HG03460 (cell line): Measurements from ENCODE around the gene HADHA.

ENCODE experiments used
- ATAC-seq: cut with Tn5 transposase; IDR thresholded peaks from one replicate; pipeline ENCODE4 v1.9.1; 2021; ENCODE audit not compliant: unreplicated experiment

The HADHA gene

DNA sequence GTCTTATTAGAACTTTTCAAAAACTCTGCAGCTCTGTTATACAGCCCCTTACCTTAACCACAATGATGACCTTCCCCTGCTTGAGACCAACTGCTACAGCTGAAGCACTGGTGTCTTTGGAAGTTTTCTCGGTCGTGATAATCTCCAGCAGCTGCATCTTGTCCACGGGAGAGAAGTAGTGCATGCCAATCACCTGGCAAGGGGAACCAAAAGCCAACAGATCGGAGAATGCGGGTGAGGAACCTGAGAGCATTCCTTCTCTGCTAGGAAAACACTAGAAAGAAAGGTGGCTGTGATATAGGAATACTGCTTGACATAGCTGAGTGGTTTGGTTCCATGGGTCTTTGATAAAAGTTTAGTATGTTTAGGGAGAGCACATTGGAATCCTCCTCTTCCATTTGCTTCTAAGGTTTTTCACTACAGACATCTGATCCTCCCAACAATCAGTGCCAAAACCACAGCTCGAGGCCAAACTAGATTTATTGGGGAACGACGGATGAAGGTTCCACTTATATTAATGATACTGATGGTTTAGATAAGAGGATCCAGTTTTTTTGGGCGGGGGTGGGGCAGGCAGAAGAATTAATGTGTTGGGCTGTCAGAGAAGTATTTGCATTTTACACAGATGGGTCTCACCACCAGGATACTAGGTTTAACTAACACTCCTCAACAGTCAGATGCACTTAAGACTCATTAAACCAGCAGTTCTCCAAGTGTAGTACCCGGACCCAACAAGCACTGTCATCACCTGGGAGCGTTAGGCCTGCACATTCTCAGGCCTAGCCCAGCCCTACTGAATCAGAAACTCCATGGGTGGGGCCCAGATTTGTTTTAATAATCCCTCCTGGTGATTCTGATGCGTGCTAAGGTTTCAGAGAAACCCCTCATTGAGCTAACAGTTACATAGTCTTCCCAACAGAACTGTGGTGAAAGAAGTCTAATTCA is 49.1 kb downstream of the HADHA start:
- ATAC-seq: no peak

DNA sequence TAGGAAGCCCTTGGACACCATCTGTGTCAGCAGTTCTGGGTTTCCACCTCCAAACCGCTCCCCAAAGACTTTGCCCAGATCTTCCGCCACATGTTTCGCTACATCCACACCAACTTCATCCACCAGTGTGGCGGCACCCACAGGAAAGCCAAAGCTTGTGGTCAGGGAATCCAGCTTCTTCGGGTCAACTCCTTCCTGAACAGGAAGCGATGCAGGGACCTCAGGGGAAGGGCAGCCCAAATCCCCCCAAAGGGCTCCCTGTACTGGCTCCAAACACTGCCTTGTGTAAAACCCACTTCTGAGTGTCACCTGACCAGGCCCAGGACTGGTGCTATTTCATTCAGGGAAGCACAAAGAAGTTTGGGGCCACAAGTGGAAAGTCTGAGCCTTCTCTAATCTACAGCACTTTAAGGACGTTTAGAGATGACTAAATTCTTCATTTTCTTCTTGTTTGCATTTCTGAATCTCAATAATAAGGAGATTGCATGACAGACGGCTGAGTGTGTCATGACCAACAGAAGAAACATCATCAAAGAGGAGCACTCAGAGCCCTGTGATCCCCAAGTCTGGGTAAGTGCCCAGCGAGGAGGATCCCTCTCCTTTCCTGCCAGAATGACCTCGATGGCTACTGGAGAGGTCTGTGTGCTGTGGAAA is 50.7 kb downstream of the HADHA start:
- ATAC-seq: no peak

DNA sequence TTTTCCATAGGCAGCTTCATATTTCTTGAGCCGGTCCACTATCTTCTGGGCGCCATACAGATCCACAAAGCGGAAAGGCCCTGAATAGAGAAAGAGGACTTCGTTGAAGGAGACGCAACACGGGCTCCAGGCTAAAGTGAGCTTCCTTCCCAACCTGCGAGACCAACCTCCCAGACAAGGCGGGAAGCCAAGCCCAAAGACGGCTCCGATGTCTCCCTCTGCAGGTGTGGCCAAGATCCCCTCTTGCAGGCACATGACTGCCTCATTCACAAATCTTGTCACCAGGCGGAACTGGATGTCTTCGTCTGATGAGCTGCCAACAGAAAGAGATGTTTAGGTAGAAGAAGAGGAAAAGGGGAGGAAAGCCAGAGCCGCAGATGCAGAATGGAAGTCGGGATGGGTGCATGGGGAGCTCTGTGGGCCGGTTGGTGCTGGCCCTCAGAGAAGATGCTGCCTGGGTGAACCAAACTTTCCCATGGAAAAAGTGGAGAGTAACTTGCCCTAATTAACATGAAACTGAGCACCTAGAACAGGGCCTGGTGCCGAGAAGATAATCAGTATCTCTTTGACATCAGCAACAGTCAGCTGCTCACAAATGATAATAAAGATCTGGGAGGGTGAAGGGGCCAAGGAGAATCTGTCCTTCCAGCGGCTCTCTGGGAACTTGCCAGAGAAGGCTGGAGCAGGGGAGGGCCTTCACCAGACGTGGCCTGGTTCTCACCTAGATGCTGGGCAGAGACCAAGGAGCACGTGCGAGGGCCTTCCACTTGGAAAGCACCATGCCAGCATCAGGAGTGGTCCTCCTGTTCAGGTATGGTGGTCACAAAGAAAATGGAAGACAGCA is 52.9 kb downstream of the HADHA start:
- no peak for ATAC-seq

DNA sequence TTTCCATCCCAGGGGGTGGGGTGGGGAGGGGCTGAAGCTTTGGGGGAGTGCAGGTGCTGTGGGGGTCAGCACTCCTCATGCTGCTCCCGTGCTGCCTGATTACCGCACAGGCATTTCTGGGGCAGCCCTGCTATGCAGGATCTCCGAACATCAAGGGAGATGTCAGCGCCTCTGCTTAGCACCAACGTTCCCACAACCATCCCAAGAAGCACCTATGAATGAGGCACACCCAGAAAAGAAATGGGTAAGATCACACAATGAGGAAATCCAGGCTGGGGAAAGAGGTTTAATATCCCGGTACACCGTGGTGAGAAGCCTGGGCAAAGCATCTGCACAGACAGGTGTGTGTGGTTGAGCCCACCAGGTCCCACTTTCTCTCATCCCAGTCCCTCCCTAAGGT is 54.1 kb downstream of the HADHA start:
- ATAC-seq: no peak

DNA sequence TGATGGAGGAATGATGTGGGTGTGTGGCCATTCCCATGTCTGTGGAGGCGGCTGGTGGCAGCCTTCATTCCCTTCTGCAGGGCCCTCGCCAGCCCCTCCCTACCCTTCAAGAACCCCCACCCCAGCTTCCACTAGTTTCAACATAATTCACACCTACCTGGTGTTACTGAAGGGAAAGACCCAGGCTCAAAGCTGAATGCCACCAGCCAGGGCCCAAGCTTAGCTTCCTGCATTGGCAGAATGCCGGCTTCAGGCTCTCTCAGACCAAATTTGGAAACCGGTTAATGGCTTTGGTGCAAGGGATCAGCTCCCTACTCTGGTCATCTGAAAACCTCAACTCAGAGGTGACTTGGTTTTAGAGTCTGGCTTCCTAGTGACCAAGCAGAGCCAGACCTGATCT is 54.7 kb downstream of the HADHA start:
- no peak for ATAC-seq

DNA sequence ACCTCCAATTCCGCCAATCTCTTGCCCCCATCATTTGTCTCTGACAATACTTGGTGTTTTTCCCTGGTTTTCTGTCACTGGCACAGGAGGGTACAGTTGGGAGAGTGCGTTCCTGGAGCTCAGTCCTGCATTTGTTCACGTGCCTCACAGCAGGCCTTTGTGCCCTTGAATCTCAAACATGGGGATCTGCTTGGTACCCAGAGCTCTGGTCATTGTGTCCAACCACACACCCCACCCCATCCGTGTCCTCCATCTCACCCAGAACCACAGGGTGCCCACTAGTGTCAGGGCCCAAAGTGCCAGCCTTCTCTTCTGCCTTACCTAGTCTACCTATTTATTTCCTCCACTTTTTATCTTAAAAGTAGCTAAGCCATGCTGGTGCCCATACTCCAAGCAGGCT is 55.3 kb downstream of the HADHA start:
- ATAC-seq: no peak

DNA sequence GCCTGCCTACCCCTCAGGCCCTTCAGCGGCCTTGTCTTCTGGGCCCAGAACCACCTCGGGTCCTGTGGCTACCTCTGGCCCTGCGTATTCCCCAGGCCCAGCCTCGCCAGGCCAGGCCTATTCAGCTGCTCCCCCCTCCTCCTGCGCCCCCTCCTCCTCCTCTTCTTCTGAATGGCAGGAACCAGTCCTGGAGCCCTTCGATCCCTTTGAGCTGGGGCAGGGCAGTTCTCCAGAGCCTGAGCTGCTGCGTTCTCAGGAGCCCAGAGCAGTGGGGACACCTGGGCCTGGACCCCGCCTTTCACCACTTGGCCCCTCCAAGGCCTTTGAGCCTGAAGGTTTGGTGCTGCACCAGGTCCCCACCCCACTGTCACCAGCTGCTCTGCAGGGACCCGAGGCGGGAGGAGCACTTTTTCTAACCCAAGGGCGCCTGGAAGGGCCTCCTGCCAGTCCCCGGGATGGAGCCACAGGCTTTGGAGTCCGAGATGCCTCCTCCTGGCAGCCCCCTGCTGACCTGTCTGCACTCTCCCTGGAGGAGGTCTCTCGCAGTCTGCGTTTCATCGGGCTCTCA is 56.8 kb downstream of the HADHA start:
- no peak for ATAC-seq

DNA sequence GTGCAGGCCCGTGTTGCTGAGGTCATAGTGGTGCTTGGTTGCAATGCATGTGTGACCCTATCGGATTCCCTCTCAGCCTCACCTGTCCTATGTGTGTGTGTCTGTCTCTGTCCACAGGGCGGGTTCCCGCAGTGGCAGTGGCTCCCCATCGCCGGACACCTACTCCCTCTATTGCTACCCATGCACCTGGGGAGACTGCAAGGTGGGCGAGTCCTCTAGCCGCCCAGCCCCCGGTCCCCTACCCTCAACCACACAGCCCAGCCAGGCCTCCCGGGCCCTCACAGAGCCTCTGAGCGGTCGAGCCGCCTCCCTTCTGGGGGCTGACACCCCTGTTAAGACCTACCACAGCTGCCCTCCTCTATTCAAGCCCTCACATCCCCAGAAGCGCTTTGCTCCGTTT is 57.3 kb downstream of the HADHA start:
- no peak for ATAC-seq

DNA sequence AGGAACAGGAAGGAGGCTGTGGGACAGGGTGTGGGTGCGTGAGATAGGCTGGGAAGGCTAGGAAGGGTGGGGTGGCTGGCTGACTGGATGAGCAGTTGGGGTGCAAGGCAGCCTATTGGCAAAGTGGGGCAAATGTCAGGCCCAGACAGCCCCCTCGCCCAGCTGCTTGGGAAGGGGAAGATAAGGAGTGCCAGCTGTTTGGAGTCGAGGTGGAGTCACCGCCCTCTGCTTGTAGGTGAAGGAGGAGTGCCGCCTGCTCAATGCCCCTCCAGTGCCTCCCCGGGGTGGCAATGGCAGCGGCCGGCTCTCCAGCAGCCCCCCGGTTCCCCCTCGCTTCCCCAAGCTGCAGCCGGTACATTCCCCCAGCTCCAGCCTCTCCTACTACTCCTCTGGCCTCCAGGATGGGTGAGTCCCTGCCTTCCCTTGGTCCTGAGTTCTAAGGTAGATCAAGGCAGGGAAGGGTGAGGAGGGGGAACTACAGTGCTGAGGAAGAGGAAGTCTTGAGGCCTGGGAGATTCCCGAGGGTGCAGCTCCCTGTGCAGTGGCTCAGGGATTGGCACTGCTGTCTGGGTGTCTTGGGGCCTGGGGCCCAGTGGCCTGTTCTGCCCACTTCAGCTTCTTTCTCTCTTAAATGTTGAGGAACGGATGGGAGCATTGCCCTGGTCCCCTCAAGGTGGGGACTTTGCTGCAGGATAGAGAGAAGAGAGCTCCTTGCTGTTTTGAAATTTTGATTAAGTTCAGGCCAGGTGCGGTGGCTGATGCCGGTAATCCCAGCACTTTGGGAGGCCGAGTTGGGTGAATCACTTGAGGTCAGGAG is 58.3 kb downstream of the HADHA start:
- no peak for ATAC-seq

DNA sequence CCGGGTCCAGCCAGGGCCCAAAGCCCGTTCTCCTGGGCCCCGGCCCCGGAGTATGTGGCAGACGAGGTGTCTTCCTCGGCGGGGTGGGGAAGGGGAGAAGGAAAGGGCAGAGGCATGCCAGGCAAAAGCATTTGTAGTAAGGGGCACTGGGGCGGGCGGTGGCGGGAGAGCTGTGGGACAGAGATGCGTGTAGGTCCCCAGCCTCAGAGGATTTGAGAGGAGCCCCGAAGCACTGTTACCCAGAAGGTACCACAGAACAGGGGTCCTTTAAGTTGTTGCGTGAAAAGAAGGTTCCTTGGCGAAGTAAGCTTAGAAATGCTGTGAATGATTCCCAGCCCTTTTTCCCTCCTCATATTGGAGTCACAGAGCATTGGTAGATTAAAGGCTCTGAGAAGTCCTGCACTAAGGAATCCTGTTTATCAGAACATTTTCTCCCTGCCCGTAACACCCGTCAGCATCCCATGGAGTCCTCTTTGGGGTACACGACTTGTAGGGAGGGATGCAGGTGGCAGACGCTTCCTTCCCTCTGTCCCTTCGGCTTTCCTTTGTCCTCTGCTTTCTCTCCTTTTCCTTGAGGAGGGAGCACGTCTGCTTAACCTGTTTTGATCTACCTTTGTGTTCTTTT is 59.0 kb downstream of the HADHA start:
- no peak for ATAC-seq

DNA sequence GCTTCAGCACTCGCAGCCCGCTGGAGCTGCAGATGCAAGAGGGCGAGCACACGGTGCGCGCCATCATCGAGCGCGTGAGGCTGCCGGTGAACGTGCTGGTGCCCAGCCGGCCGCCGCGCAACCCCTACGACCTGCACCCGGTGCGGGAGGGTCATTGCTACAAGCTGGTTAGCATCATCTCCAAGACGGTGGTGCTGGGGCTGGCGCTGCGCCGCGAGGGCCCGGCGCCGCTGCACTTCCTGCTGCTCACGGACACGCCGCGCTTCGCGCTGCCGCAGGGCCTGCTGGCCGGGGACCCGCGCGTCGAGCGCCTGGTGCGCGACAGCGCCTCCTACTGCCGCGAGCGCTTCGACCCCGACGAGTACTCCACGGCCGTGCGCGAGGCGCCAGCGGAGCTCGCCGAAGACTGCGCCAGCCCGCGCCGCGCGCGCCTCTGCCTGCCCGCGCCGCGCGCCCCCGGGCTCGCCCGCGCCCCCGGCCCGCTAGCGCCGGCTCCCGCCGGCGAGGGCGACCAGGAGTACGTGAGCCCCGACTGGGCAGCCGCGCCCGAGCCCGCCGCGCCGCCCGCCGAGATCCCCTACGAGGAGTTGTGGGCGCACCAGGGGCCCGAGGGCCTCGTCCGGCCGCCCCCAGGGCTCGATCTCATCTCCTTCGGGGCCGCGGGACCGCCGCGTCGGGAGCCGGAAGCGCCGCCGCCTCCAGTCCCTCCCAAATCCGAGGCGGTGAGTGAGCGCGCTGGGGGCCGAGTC is 59.7 kb downstream of the HADHA start:
- peak; percentile 70 for ATAC-seq

DNA sequence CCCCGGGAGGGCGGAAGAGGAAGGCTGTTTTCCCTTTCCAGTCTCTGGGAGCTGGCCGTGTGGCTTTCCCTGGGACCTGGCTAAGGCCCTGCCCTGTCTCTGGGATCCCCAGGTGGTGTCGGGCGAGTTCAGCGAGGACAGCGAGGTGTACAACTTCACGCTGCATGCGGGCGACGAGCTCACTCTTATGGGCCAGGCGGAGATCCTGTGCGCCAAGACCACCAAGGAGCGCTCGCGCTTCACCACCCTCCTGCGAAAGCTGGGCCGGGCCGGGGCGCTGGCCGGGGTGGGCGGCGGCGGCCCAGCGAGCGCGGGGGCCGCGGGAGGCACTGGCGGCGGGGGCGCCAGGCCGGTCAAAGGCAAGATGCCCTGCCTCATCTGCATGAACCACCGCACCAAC is 60.3 kb downstream of the HADHA start:
- ATAC-seq: no peak

DNA sequence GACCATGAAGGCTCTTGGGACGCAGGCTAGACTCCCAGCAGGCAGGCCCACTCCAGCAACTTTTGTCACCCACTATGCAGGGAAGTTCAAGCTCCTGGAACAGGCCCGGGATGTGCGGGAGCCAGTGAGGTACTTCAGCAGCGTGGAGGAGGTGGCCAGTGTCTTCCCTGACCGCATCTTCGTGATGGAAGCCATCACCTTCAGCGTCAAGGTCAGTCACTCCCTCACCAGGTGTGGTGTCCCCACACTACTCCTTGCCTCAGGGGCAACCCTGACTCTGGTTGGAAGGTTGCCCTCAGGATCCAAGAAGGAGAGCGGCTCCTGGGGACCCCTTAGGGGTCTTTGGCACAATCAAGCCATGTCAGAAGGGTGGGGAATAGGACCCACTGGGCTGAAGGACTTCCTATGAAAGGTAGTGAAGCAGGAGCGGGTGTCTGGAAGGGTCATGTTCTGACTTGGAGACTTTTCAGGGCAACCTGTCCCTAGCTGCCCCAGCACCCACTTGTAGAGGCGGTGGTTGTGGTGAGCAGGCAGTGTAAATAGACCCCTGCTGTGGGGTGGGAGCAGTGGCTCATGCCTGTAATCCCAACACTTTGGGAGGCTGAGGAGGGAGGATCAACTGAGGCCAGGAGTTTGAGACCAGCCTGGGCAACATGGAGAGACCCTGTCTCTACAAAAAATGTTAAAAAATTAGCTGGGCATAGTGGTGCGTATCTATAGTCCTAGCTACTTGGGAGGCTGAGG is 61.4 kb downstream of the HADHA start:
- no peak for ATAC-seq

DNA sequence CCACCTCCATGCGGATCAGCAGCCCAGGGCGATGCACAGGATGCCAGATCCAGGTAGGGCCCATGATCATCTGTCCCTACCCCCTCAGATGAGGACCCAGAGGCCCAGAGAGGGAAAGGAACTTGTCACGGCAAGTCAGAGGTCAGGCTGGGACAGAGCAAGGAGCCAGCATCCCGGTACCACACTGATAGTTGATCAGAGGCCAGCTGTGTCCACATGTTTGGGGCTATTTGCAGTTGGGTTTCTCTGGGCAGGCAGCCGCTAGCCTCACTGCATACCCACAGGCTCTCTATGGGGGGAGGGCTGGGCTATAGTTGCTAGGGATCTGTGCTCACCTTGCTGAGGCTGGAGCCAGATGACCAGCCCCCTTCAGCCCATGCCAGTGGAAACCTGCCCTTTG is 62.0 kb downstream of the HADHA start:
- ATAC-seq: no peak

DNA sequence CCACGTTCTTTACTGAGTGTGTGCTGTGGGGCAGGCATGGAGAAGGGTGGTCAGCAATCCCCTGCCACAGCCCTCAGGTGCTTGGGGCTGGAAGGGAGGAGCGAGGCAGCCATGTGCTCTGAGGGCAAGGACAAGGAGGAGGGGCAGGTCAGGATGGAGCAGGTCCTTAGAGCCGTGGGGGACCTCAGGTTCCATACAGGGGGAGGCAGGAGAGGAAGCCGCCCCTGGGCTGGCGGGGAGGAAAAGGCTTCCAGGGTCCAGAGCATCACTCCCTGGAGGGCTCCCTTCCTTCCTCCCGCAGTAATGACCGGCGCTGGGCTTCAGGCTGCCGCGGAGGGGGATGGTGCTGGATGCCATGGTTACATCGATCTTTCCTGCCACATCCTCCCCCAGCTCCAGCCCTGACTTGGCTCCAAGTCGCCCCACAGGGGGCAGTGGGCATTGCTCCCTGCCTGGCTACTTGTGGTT is 65.0 kb downstream of the HADHA start:
- ATAC-seq: no peak

DNA sequence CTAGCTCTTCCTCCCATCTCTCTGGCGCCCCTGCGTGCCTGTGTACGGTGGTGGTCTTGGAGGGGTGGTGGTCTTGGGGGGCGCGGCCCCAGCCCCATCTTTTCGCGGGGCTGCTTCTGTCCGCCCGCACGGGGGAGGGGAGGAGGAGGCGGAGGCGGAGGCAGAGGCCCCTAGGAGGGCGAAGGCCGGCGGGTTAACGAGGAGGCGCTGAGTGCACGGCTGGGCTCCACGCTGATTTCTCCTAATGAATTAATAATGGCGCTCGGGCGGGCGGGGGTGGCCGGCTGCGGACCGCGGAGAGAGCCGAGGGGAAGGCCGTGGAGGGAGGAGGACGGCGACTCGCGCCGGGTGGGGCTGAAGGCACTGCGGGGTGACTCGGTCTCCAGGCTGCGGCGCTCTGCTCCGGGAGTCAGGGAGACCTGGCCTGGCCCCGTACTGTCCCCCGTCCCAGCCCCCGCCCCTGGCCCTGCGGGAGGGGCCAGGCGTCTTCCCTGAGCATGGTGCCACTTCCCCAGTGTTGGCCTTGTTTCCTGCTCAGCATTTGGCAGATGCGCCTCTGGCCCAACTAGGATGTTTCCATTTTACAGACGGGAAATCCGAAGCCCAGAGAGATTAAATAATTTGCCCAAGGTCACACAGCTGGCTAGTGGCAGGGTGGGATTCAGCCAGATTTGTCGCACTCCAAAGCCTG is 65.5 kb downstream of the HADHA start:
- no peak for ATAC-seq

DNA sequence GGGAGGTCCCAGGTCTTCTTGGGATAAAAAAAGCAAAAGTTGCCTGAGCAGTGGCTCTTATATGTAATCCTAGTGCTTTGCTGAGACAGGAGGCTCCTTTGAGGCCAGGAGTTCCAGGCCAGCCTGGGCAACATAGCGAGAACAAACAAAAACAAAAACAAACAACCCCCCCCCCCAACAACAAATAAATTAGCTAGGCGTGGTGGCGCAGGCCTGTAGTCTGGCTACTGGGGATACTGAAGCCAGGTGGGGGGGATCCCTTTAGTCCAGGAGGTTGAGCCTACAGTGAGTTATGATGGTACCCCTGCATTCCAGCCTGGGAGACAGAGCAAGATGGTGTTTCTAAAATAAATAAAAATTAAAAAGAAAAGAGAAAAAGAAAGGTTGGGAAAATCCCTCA is 66.2 kb downstream of the HADHA start:
- ATAC-seq: no peak

DNA sequence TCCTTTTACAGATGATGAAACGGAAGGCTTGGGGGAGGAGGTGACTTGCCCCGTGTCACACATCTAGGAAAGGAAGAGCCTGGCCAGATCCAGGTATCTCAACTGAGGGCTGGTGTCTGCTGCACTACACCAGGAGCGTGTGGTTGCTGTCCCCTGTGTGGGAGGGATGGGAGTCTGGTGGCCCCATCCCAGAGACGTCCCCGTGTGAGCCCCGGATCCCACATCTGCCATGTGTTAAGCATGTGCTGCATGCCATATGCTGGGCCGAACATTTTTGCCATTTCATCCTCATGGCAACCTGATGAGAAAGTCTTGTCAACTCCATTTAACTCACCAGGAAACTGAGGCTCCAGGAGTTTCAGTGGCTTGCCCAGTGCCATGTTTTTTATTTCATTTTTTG is 67.3 kb downstream of the HADHA start:
- ATAC-seq: no peak
